ENCODE measurements around the gene HSDL2. TPM values are rescaled to one million over a fixed set of nuclear protein-coding genes. Genes with fewer than 3 reads are reported as not detected.
A peak's percentile ranks its signal among the peaks of the same experiment; 100 is the strongest.

Gene HSDL2
- total and polyA plus RNA-seq, 10 of the 15 experiments (the other 5 are each of a cell fraction or from before 2014, with no cell fraction given): 20.9 to 46.1 (median 27.0) TPM

DNA sequence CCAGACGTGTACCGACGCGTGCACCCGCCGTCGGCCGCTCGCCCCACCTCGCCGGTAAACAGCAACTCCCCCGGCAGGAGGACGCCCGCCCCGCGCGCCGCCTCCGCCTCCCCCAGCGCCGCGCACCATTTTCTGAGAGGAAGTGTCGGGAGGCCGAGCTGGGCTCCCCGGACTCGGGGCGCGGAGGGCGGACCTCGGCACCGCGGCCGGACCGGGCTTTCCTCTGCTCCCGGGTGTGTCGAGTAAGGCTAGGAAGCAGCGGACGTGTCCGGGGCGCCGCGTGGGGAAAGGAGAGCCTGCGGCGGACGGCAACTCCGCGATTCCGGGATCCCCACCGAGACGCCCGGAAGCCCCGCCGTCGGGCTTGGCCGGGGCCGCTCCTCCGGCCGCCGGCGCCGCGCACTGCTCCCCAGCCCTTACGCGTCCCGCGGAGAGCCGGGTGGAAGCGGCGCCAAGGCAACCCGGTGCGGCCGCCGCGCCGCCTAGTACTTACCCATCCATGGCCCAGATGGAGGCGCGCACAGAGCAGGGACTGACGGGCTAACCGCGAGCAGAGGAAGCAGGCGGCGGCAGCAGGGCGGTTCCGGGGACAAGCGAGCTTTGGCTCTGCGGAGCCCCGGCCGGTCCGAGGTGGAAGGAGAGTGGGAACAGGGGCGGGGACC lies 46.8 kb upstream of the HSDL2 start, which contains the start of gene PTBP3 (continued):
- TF ChIP-seq, protein P1, sequence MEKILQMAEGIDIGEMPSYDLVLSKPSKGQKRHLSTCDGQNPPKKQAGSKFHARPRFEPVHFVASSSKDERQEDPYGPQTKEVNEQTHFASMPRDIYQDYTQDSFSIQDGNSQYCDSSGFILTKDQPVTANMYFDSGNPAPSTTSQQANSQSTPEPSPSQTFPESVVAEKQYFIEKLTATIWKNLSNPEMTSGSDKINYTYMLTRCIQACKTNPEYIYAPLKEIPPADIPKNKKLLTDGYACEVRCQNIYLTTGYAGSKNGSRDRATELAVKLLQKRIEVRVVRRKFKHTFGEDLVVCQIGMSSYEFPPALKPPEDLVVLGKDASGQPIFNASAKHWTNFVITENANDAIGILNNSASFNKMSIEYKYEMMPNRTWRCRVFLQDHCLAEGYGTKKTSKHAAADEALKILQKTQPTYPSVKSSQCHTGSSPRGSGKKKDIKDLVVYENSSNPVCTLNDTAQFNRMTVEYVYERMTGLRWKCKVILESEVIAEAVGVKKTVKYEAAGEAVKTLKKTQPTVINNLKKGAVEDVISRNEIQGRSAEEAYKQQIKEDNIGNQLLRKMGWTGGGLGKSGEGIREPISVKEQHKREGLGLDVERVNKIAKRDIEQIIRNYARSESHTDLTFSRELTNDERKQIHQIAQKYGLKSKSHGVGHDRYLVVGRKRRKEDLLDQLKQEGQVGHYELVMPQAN (conservative IDR thresholded peaks at IDR 0.05): peak; percentile 82
- TF ChIP-seq BHLHE40 (IDR thresholded peaks at IDR 0.05; ENCODE audit: borderline replicate concordance in 1 of 2, low read depth in 2 of 2, low read length in 1 of 2) (peak; percentile 65 to 91; a peak in 3 of 4 replicates), LARP7 (IDR thresholded peaks at IDR 0.05) (peak; percentile 93), ZNF207 (IDR thresholded peaks at IDR 0.05; ENCODE audit: borderline replicate concordance) (peak; percentile 93), IKZF1 (conservative IDR thresholded peaks at IDR 0.05) (peak; percentile 97), BMI1 (IDR thresholded peaks at IDR 0.05; ENCODE audit: borderline replicate concordance) (no peak), YY1 (IDR thresholded peaks at IDR 0.05; ENCODE audit: low read depth, low read length) (peak; percentile 87), IKZF2 (IDR thresholded peaks at IDR 0.05) (no peak), ATF7 (IDR thresholded peaks at IDR 0.05; ENCODE audit: low read depth) (no peak), CREM (IDR thresholded peaks at IDR 0.05; ENCODE audit: low read depth) (peak; percentile 51; the same call in 1 of the 2 replicates), TCF3 (IDR thresholded peaks at IDR 0.05; ENCODE audit: borderline replicate concordance, insufficient read depth, low read depth, low read length) (peak; percentile 64; the same call in 1 of the 2 replicates), EGR1 (IDR thresholded peaks at IDR 0.05; ENCODE audit: borderline replicate concordance in 1 of 2, low read depth in 2 of 2, low read length in 2 of 2) (peak in 1 of 2 experiments; percentile 94; a peak in 2 of 3 replicates), DPF2 (IDR thresholded peaks at IDR 0.05) (peak; percentile 94), GATAD2B (conservative IDR thresholded peaks at IDR 0.05; ENCODE audit: low read depth) (peak; percentile 95), RUNX3 (IDR thresholded peaks at IDR 0.05; ENCODE audit: low read length) (peak; percentile 63), MXI1 (IDR thresholded peaks at IDR 0.05; ENCODE audit: low read depth, low read length) (peak; percentile 68), ASH2L (IDR thresholded peaks at IDR 0.05; ENCODE audit: borderline replicate concordance, low read depth) (peak; percentile 91; the same call in 1 of the 2 replicates), CREB1 (IDR thresholded peaks at IDR 0.05; ENCODE audit: low read depth) (peak; percentile 70), NBN (IDR thresholded peaks at IDR 0.05) (peak; percentile 58; the same call in 1 of the 2 replicates), POLR2AphosphoS2 (IDR thresholded peaks at IDR 0.05; ENCODE audit: low read depth, low read length) (peak; percentile 53; the same call in 1 of the 2 replicates), BACH1 (IDR thresholded peaks at IDR 0.05; ENCODE audit: borderline replicate concordance) (peak; percentile 43; the same call in 1 of the 2 replicates), CBFB (IDR thresholded peaks at IDR 0.05; ENCODE audit: low read depth) (no peak; the same call in 1 of the 2 replicates), SPI1 (IDR thresholded peaks at IDR 0.05; ENCODE audit: borderline replicate concordance, insufficient read depth, low read depth, low read length) (peak; percentile 78), CHD4 (IDR thresholded peaks at IDR 0.05) (no peak), ETV6 (conservative IDR thresholded peaks at IDR 0.05 in 1 of 2, IDR thresholded peaks at IDR 0.05 in 1 of 2; ENCODE audit: borderline replicate concordance in 1 of 2, low read depth in 1 of 2) (peak in 1 of 2 experiments; percentile 63; a peak in 1 of 4 replicates), SMAD5 (IDR thresholded peaks at IDR 0.05; ENCODE audit: low read depth) (peak; percentile 55; the same call in 1 of the 2 replicates), TCF12 (IDR thresholded peaks at IDR 0.05; ENCODE audit: low read depth, low read length) (peak; percentile 33; the same call in 1 of the 2 replicates)
- TF ChIP-seq, protein P2, sequence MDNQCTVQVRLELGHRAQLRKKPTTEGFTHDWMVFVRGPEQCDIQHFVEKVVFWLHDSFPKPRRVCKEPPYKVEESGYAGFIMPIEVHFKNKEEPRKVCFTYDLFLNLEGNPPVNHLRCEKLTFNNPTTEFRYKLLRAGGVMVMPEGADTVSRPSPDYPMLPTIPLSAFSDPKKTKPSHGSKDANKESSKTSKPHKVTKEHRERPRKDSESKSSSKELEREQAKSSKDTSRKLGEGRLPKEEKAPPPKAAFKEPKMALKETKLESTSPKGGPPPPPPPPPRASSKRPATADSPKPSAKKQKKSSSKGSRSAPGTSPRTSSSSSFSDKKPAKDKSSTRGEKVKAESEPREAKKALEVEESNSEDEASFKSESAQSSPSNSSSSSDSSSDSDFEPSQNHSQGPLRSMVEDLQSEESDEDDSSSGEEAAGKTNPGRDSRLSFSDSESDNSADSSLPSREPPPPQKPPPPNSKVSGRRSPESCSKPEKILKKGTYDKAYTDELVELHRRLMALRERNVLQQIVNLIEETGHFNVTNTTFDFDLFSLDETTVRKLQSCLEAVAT (IDR thresholded peaks at IDR 0.05): peak; percentile 9; the same call in 1 of the 2 replicates
- TF ChIP-seq, protein P3, sequence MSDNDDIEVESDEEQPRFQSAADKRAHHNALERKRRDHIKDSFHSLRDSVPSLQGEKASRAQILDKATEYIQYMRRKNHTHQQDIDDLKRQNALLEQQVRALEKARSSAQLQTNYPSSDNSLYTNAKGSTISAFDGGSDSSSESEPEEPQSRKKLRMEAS (IDR thresholded peaks at IDR 0.05; ENCODE audit: low read depth, low read length): peak; percentile 57; the same call in 1 of the 2 replicates
